Hepatocyte (in vitro differentiated cells): ENCODE data around the gene RPS3A. TPM values are rescaled to one million over a fixed set of nuclear protein-coding genes. Genes with fewer than 3 reads are reported as not detected.
A peak's percentile ranks its signal among the peaks of the same experiment; 100 is the strongest.

ENCODE experiments used
- DNase-seq: peaks from one replicate; pipeline ENCODE4 v3.0.0-alpha.2; 2016; ENCODE audit warnings: low spot score
- H2AFZ ChIP-seq: fragments of 200-600 bp; sonication (generic); 2 replicates; pipeline ENCODE4 v1.6.0; 2016; ENCODE audit warnings: antibody characterized with exemption, mild to moderate bottlenecking
- H3K27ac ChIP-seq: fragments of 200-600 bp; sonication (generic); 2 replicates; pipeline ENCODE4 v1.5.1; 2016; ENCODE audit warnings: mild to moderate bottlenecking
- H3K27me3 ChIP-seq: fragments of 200-600 bp; sonication (generic); 2 replicates; pipeline ENCODE4 v1.6.1; 2016
- H3K36me3 ChIP-seq: fragments of 200-600 bp; sonication (generic); replicated peaks from 2 replicates; pipeline ENCODE4 v1.5.1; 2016; ENCODE audit warnings: low read depth; ENCODE audit not compliant: insufficient read depth
- H3K4me1 ChIP-seq: fragments of 200-600 bp; sonication (generic); 2 replicates; pipeline ENCODE4 v1.5.1; 2016; ENCODE audit warnings: mild to moderate bottlenecking, moderate library complexity; ENCODE audit not compliant: insufficient read depth
- H3K4me2 ChIP-seq: fragments of 200-600 bp; sonication (generic); 2 replicates; pipeline ENCODE4 v1.6.0; 2016
- H3K4me3 ChIP-seq: fragments of 200-600 bp; sonication (generic); 2 replicates; pipeline ENCODE4 v1.5.1; 2016; ENCODE audit warnings: mild to moderate bottlenecking
- H3K79me2 ChIP-seq: fragments of 200-600 bp; sonication (generic); 2 replicates; pipeline ENCODE4 v1.6.0; 2017; ENCODE audit warnings: mild to moderate bottlenecking
- H3K9me2 ChIP-seq: fragments of 200-600 bp; sonication (generic); replicated peaks from 2 replicates; pipeline ENCODE4 v1.6.0; 2017; ENCODE audit warnings: mild to moderate bottlenecking; ENCODE audit not compliant: insufficient read depth
- H3K9me3 ChIP-seq: fragments of 200-600 bp; sonication (generic); 2 replicates; pipeline ENCODE4 v1.5.1; 2016; ENCODE audit warnings: low read depth, mild to moderate bottlenecking
- H4K20me1 ChIP-seq: fragments of 200-600 bp; sonication (generic); 2 replicates; pipeline ENCODE4 v1.6.0; 2016; ENCODE audit warnings: mild to moderate bottlenecking; ENCODE audit not compliant: insufficient read depth, poor library complexity, severe bottlenecking
- EZH2 ChIP-seq: fragments of 200-600 bp; sonication (generic); IDR thresholded peaks from 2 replicates; pipeline ENCODE4 v1.6.1; 2016; ENCODE audit warnings: antibody characterized with exemption, mild to moderate bottlenecking, borderline replicate concordance
- EZH2phosphoT487 ChIP-seq: fragments of 200-600 bp; sonication (generic); IDR thresholded peaks from one replicate; pipeline ENCODE4 v1.6.1; 2018; ENCODE audit warnings: antibody characterized with exemption, mild to moderate bottlenecking, low read depth, moderate library complexity; ENCODE audit not compliant: unreplicated experiment, severe bottlenecking
- WGBS: methylation state at CpG from one replicate; pipeline ENCODE4 v1.1.6; 2016; ENCODE audit warnings: low lambda C conversion rate; ENCODE audit errors: missing lambda C conversion rate; 5-methylcytosine and 5-hydroxymethylcytosine counted together
- polyA plus RNA-seq: library from polyadenylated mRNA; unstranded; fragments of >200 nt; fragmentation: Nextera tagmentation; extraction: Ambion mirVana; gene quantifications from 2 replicates; pipeline ENCODE4 v1.2.1, GENCODE V29; 2016
- total RNA-seq: library from RNA; depleted of rRNA; stranded (reverse); fragments of >200 nt; gene quantifications from 2 replicates; pipeline ENCODE4 v1.2.3, GENCODE V29; 2014
- TF ChIP-seq, protein P1 (sequence below): fragments of 200-600 bp; sonication (generic); IDR thresholded peaks from 2 replicates; pipeline ENCODE4 v1.5.1; 2016; ENCODE audit warnings: antibody characterized with exemption, mild to moderate bottlenecking; ENCODE audit not compliant: poor library complexity

Gene RPS3A
- total and polyA plus RNA-seq, 2 experiments from 2014 or later: 755 to 4,013 TPM

DNA sequence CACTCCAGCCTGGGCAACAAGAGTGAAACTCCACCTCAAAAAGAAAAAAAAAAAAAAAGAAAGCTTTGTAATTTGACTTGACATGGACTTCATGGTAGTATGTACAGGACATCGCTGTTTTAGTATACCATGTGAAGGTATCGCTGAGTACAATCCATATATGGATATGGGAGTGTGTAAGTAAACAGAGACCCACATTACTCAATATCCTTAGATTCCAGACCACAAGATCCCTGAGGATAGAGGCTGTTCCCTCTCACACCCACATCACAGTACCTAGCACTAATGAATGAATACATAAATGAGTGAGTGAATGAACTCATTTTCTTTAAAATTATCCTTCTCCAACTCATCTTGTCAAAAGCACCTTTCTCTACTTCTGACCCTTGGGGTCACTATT lies 8.4 kb upstream of the RPS3A start:
- Histone ChIP-seq H3K4me2 (no peak overlapping the region), H4K20me1 (no peaks in the 10 kb centered on the region), H2AFZ (no peak overlapping the region), H3K9me2 (no peaks in the 10 kb centered on the region), H3K27ac (no peak overlapping the region), H3K79me2 (no peaks in the 10 kb centered on the region), H3K27me3 (no peaks in the 10 kb centered on the region), H3K36me3 (no peaks in the 10 kb centered on the region), H3K4me1 (peaks cover 10% of the 10 kb centered on the region), H3K4me3 (no peak overlapping the region), H3K9me3 (no peaks in the 10 kb centered on the region)
- no peak for DNase-seq
- WGBS: 83% methylated on average over 2 of the region's 2 CpGs
- TF ChIP-seq EZH2: no peak
- TF ChIP-seq, protein P1, sequence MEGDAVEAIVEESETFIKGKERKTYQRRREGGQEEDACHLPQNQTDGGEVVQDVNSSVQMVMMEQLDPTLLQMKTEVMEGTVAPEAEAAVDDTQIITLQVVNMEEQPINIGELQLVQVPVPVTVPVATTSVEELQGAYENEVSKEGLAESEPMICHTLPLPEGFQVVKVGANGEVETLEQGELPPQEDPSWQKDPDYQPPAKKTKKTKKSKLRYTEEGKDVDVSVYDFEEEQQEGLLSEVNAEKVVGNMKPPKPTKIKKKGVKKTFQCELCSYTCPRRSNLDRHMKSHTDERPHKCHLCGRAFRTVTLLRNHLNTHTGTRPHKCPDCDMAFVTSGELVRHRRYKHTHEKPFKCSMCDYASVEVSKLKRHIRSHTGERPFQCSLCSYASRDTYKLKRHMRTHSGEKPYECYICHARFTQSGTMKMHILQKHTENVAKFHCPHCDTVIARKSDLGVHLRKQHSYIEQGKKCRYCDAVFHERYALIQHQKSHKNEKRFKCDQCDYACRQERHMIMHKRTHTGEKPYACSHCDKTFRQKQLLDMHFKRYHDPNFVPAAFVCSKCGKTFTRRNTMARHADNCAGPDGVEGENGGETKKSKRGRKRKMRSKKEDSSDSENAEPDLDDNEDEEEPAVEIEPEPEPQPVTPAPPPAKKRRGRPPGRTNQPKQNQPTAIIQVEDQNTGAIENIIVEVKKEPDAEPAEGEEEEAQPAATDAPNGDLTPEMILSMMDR: no peak
- no peak for TF ChIP-seq EZH2phosphoT487

DNA sequence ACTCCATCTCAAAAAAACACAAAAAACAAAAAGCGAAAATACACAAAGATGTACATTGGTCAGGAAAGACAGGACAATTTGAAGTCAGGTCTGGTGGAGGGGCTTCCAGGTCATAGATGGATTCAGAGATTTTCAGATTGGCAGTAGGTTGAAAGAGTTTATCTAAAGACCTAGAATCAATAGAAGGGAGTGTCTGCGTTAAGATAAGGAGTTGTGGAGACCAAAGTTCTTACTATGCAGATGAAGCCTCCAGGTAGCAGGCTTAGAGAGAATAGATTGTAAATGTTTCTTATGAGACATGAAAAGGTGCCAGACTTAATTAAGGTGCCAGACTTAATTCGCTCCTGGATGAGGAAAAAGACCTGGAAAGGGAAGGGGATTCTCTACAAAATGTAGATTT lies 6.9 kb upstream of the RPS3A start:
- Histone ChIP-seq H3K79me2 (no peaks in the 10 kb centered on the region), H3K4me2 (peak overlapping the region; percentile 35), H3K4me3 (no peak overlapping the region), H3K4me1 (peaks cover 10% of the 10 kb centered on the region), H3K9me3 (no peaks in the 10 kb centered on the region), H3K36me3 (no peaks in the 10 kb centered on the region), H3K9me2 (no peaks in the 10 kb centered on the region), H3K27ac (peak overlapping the region; percentile 59), H4K20me1 (no peaks in the 10 kb centered on the region), H2AFZ (no peak overlapping the region), H3K27me3 (no peaks in the 10 kb centered on the region)
- TF ChIP-seq EZH2 (no peak), EZH2phosphoT487 (no peak)
- TF ChIP-seq, protein P1: no peak
- DNase-seq: no peak
- WGBS: 65% methylated on average over 3 of the region's 3 CpGs

DNA sequence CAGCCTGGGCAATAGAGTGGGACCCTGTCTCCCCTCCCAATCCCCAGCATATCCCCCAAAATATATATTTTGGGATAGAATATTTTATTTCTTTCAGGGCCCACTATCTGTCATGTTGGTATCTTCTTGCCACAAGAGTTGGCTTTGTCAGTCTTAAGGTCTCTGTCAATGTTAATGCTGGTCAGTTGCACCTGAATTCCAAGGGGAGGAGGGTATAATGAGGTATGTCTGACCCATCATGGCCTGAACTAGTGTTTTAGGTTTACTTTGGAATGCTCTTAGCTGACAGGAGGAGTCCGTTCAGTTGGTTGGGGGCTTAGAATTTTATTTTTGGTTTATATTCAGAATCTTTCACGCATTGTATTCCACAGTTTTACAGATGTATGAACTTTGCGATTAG lies 6.2 kb upstream of the RPS3A start:
- H3K36me3 ChIP-seq: no peaks in the 10 kb centered on the region
- no peak for TF ChIP-seq EZH2phosphoT487
- TF ChIP-seq, protein P1: no peak
- no peak for TF ChIP-seq EZH2
- H3K27ac ChIP-seq: peak overlapping the region; percentile 59
- H3K9me2 ChIP-seq: no peaks in the 10 kb centered on the region
- no peak for DNase-seq
- H3K27me3 ChIP-seq: no peaks in the 10 kb centered on the region
- no peak overlapping the region for H3K4me3 ChIP-seq
- H3K9me3 ChIP-seq: no peaks in the 10 kb centered on the region
- H3K4me2 ChIP-seq: no peak overlapping the region
- H3K79me2 ChIP-seq: no peaks in the 10 kb centered on the region
- 65% methylated on average over 3 of the region's 3 CpGs for WGBS
- no peak overlapping the region for H2AFZ ChIP-seq
- no peaks in the 10 kb centered on the region for H4K20me1 ChIP-seq
- peaks cover 10% of the 10 kb centered on the region for H3K4me1 ChIP-seq

DNA sequence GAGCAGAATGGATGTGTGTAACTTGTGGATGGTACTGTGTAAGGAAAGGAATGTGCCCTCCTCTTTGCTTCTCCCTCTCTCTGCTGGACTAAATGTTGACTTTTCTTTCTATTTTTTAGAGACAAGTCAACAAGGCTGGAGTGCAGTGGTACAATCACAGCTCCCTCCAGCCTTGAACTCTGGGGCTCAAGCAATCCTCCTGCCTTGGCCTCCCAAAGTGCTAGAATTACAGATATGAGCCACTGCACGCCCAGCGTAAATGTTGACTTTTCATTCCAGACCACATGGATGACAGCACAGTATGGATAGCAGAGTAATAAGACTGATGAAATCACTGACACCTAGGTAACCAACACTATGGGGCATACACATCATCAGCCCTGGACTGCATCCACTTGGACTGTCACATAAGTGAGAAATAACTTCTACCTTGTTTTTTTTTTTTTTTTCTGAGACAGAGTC lies 5.1 kb upstream of the RPS3A start:
- Histone ChIP-seq H3K4me3 (no peak overlapping the region), H3K36me3 (no peaks in the 10 kb centered on the region), H3K9me2 (no peaks in the 10 kb centered on the region), H2AFZ (no peak overlapping the region), H3K27ac (peak overlapping the region; percentile 42), H3K79me2 (no peaks in the 10 kb centered on the region), H3K4me2 (no peak overlapping the region), H3K9me3 (no peaks in the 10 kb centered on the region), H3K27me3 (no peaks in the 10 kb centered on the region), H4K20me1 (no peaks in the 10 kb centered on the region), H3K4me1 (peaks cover 10% of the 10 kb centered on the region)
- peak; percentile 17 for DNase-seq
- TF ChIP-seq, protein P1: no peak
- no peak for TF ChIP-seq EZH2
- TF ChIP-seq EZH2phosphoT487: no peak
- WGBS: 61% methylated on average over 2 of the region's 2 CpGs
